Trophoblast cell (in vitro differentiated cells and primary cell): ENCODE measurements around the gene TXNRD3.
A peak's percentile ranks its signal among the peaks of the same experiment; 100 is the strongest.

Experiments
- DNase-seq, 2 donors: peaks; one replicate each; pipeline ENCODE4 v3.0.0-alpha.2; 2016
- H2AFZ ChIP-seq: 2 replicates; pipeline ENCODE4 v1.6.1; 2013; ENCODE audit warnings: low read length, moderate library complexity, mild to moderate bottlenecking; ENCODE audit not compliant: insufficient read depth, poor library complexity
- H2AK5ac ChIP-seq: 2 replicates; pipeline ENCODE4 v1.6.1; 2013; ENCODE audit warnings: mild to moderate bottlenecking, low read length
- H2BK120ac ChIP-seq: 2 replicates; pipeline ENCODE4 v1.6.1; 2013; ENCODE audit warnings: low read length, mild to moderate bottlenecking, moderate library complexity; ENCODE audit not compliant: insufficient read depth, poor library complexity
- H2BK12ac ChIP-seq: 2 replicates; pipeline ENCODE4 v1.6.1; 2013; ENCODE audit warnings: mild to moderate bottlenecking, low read length, moderate library complexity
- H2BK5ac ChIP-seq: 2 replicates; pipeline ENCODE4 v1.6.1; 2013; ENCODE audit warnings: low read length, low read depth, moderate library complexity, mild to moderate bottlenecking; ENCODE audit not compliant: poor library complexity
- H3K14ac ChIP-seq: 2 replicates; pipeline ENCODE4 v1.6.1; 2013; ENCODE audit warnings: mild to moderate bottlenecking, low read length
- H3K18ac ChIP-seq: 2 replicates; pipeline ENCODE4 v1.6.1; 2013; ENCODE audit warnings: mild to moderate bottlenecking, low read length
- H3K23ac ChIP-seq: 2 replicates; pipeline ENCODE4 v1.6.1; 2013; ENCODE audit warnings: low read length
- H3K27ac ChIP-seq: 2 replicates; pipeline ENCODE4 v1.5.1; 2013; ENCODE audit warnings: low read depth, mild to moderate bottlenecking, inconsistent platforms, low read length, moderate library complexity
- H3K27me3 ChIP-seq: 2 replicates; pipeline ENCODE4 v1.6.1; 2013; ENCODE audit warnings: inconsistent platforms, mild to moderate bottlenecking, low read length, moderate library complexity; ENCODE audit not compliant: insufficient read depth
- H3K36me3 ChIP-seq, 2 experiments: 1 replicate in 1 of 2; 2 replicates in 1 of 2; pipeline ENCODE4 v1.6.1; 2013; ENCODE audit warnings: low read length in 2 of 2, mild to moderate bottlenecking in 2 of 2, moderate library complexity in 1 of 2; ENCODE audit not compliant: insufficient read depth in 2 of 2, control insufficient read depth in 1 of 2
- H3K4ac ChIP-seq: 2 replicates; pipeline ENCODE4 v1.6.1; 2013; ENCODE audit warnings: low read depth, mild to moderate bottlenecking, low read length, moderate library complexity
- H3K4me1 ChIP-seq, 2 experiments: 1 replicate in 1 of 2; 2 replicates in 1 of 2; pipeline ENCODE4 v1.6.1; 2013; ENCODE audit warnings: low read length in 2 of 2, mild to moderate bottlenecking in 2 of 2, moderate library complexity in 1 of 2; ENCODE audit not compliant: insufficient read depth in 2 of 2, control insufficient read depth in 1 of 2
- H3K4me2 ChIP-seq: 2 replicates; pipeline ENCODE4 v1.6.1; 2013; ENCODE audit warnings: inconsistent platforms, mild to moderate bottlenecking, low read length, moderate library complexity
- H3K4me3 ChIP-seq: 2 replicates; pipeline ENCODE4 v1.5.1; 2013; ENCODE audit warnings: mild to moderate bottlenecking, low read depth, low read length, inconsistent platforms
- H3K79me1 ChIP-seq: one replicate; pipeline ENCODE4 v1.6.1; 2013; ENCODE audit warnings: low read length
- H3K79me2 ChIP-seq: 2 replicates; pipeline ENCODE4 v1.6.1; 2013; ENCODE audit warnings: low read length, mild to moderate bottlenecking; ENCODE audit not compliant: control insufficient read depth, insufficient read depth, poor library complexity
- H3K9ac ChIP-seq: 2 replicates; pipeline ENCODE4 v1.6.1; 2013; ENCODE audit warnings: mild to moderate bottlenecking, low read length
- H3K9me3 ChIP-seq: 2 replicates; pipeline ENCODE4 v1.6.1; 2013; ENCODE audit warnings: low read depth, mild to moderate bottlenecking, control low read depth, inconsistent platforms, low read length; ENCODE audit not compliant: insufficient read depth
- H4K12ac ChIP-seq: 2 replicates; pipeline ENCODE4 v1.6.1; 2013; ENCODE audit warnings: low read depth, mild to moderate bottlenecking, low read length, moderate library complexity
- H4K8ac ChIP-seq: 2 replicates; pipeline ENCODE4 v1.6.1; 2013; ENCODE audit warnings: low read depth, mild to moderate bottlenecking, low read length, moderate library complexity
- H4K91ac ChIP-seq: one replicate; pipeline ENCODE4 v1.6.1; 2013; ENCODE audit warnings: low read depth, mild to moderate bottlenecking, low read length, moderate library complexity
- WGBS: extraction: QIAGEN DNeasy Blood & Tissue Kit; methylation state at CpG from one replicate; pipeline ENCODE4 v1.1.7; 2013; ENCODE audit warnings: missing lambda C conversion rate; ENCODE audit not compliant: insufficient read length, insufficient coverage; ENCODE audit errors: extremely low coverage; 5-methylcytosine and 5-hydroxymethylcytosine counted together

TXNRD3 gene

DNA sequence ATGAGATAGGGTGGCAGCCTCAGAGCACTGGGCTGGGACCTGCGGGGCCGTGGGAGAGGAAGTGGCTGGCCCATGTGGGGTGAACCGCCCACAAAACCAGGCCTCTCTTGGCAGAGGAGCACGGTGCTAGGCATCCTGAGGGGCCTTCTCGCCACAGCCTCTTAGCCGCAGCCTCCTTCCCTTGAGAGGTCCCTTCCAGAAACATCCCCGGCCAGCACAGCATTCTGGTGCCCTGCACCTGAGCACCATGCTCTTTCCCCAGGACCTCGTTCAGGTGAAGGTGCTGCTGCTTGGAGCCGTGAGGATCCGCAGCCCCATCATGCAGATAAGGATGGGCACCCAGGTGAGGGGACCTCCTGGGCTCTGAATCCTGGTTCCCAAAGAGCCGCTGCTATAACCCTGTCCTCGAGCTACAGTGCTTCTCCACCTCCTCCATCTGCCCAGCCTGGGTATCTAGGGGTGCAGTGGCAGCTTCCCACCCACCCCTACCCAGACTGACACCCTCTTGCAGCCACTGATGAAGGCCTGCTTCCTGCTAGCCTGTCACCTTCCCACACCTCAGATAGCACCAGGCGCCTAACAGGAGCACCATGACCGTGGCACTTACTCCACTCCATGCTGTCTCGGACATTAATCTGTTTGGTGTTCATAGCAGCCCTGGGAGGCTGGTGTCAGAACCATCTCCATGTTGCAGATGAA is 11.2 kb upstream of the TXNRD3 start:
- Histone ChIP-seq H3K4me2 (no peak overlapping the region), H3K79me2 (no peaks in the 10 kb centered on the region), H2AK5ac (no peak overlapping the region), H4K12ac (no peak overlapping the region), H3K14ac (no peak overlapping the region), H2BK5ac (no peak overlapping the region), H3K27ac (no peak overlapping the region), H3K9ac (no peak overlapping the region), H3K27me3 (peaks cover 2% of the 10 kb centered on the region), H2AFZ (no peak overlapping the region), H2BK120ac (no peak overlapping the region), H4K8ac (no peak overlapping the region), H3K23ac (no peak overlapping the region), H3K4me1 (no peaks in the 10 kb centered on the region), H2BK12ac (no peak overlapping the region), H3K9me3 (peaks cover 4% of the 10 kb centered on the region), H3K4ac (no peak overlapping the region), H3K79me1 (no peaks in the 10 kb centered on the region), H4K91ac (no peak overlapping the region), H3K36me3 (no peaks in the 10 kb centered on the region), H3K18ac (no peak overlapping the region), H3K4me3 (no peak overlapping the region)
- WGBS = no CpG with 5 or more reads among the region's 15 CpGs
- DNase-seq = no peak

DNA sequence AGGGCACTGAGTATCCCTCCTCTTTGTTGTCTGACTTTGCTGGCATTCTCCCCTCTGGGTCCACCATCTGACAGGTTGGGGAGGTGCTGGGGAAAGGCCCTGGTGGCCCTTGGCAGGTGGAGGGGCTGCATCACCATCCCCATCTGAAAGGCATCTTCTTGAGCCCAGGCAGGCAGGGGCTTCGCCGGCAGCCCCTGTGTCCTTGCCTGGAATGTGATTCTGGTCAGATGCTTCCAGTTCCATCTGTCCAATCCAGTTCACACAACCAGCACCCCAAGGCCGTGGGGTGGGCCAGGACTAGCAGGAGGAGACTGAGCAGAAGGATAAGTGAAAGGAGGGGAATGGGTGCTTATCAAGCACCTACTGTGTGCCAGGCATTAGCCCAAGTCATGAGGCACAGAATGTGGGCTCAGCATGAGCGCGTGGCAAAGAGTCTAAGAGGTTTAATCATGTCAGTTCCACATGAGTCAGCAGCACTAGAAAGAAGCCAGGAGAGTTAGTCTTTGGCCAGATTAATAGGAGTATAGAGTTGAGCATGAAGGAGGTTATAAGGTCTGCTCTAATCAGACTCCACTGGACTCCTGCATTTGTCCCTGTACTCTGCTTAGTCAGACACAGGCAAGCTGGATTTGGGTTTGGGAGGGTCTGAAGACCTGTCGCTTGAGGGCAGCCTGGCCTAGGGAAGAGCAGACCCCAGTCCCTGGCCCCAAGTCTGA is 10.5 kb upstream of the TXNRD3 start:
- WGBS = no CpG with 5 or more reads among the region's 6 CpGs
- H3K79me1 ChIP-seq = no peaks in the 10 kb centered on the region
- H3K4ac ChIP-seq = no peak overlapping the region
- no peak overlapping the region for H2BK12ac ChIP-seq
- no peaks in the 10 kb centered on the region for H3K79me2 ChIP-seq
- H3K14ac ChIP-seq = no peak overlapping the region
- no peak for DNase-seq
- H3K9ac ChIP-seq = no peak overlapping the region
- H3K4me3 ChIP-seq = peak overlapping the region; percentile 20
- H3K9me3 ChIP-seq = peaks cover 4% of the 10 kb centered on the region
- H3K4me1 ChIP-seq = no peaks in the 10 kb centered on the region
- H2BK5ac ChIP-seq = no peak overlapping the region
- H4K91ac ChIP-seq = no peak overlapping the region
- H3K36me3 ChIP-seq = no peaks in the 10 kb centered on the region
- H4K12ac ChIP-seq = no peak overlapping the region
- H3K27ac ChIP-seq = no peak overlapping the region
- no peak overlapping the region for H3K18ac ChIP-seq
- H2BK120ac ChIP-seq = no peak overlapping the region
- H3K4me2 ChIP-seq = no peak overlapping the region
- no peak overlapping the region for H2AFZ ChIP-seq
- no peak overlapping the region for H3K23ac ChIP-seq
- no peak overlapping the region for H2AK5ac ChIP-seq
- no peak overlapping the region for H4K8ac ChIP-seq
- peaks cover 2% of the 10 kb centered on the region for H3K27me3 ChIP-seq

DNA sequence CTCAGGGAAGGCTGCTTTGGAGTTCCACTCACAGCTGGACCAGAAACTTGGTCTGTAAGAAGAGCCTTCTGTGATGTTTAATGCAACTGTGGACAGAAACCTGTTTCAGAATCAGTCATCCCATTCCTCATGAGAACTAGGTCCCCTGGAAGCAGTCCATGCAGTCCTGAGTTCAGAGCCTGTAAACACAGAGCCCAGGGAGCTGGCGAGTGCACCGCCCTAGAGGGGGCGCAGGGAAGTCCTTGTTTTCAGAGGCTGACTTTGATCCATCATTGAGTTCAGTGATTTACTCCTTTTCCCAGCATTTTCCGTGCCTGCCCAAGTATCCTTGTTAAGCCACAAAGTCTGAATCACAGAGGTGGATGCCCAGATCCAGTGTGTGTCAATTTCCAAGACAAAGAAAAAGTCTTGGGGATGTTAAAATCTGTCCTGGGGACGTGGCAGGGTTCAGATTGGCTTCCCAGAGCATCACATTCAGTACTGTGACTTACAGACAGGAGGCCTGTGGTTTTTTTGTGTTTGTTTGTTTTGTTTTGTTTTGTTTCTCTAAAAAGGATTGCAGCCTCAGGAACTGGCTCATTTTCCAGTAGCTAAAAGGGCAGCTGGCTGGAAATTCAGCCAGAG is 9.8 kb upstream of the TXNRD3 start:
- Histone ChIP-seq H2BK12ac (no peak overlapping the region), H3K27me3 (peaks cover 2% of the 10 kb centered on the region), H2BK5ac (no peak overlapping the region), H3K4ac (no peak overlapping the region), H4K91ac (no peak overlapping the region), H3K4me1 (no peaks in the 10 kb centered on the region), H3K36me3 (no peaks in the 10 kb centered on the region), H3K9ac (no peak overlapping the region), H3K4me3 (no peak overlapping the region), H4K8ac (no peak overlapping the region), H3K4me2 (no peak overlapping the region), H3K23ac (no peak overlapping the region), H3K18ac (no peak overlapping the region), H4K12ac (no peak overlapping the region), H3K27ac (no peak overlapping the region), H2AFZ (no peak overlapping the region), H2AK5ac (no peak overlapping the region), H3K9me3 (peaks cover 4% of the 10 kb centered on the region), H2BK120ac (no peak overlapping the region), H3K14ac (no peak overlapping the region), H3K79me1 (no peaks in the 10 kb centered on the region), H3K79me2 (no peaks in the 10 kb centered on the region)
- no CpG with 5 or more reads among the region's 5 CpGs for whole genome bisulfite sequencing
- no peak for DNase-seq

DNA sequence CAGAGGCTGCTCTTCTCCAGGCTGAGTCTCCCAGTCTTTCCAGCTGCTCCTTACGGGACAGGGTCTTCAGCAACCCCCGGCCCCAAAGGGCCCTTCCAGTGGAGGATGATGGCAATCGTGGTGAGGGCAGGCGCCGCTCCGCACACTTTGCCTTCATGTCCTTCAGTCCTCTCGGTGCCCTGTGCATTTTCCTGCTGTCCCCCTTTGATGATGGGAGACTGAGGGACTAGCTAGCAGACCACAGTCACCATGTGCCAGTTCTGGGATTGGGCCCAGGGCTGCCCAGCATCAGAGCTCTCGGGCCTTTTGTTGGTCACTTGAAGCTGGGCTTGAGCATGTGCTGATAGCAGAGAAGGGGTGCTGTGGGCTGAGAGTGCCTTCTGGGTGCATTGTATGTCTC is 8.8 kb upstream of the TXNRD3 start:
- no peaks in the 10 kb centered on the region for H3K79me2 ChIP-seq
- WGBS = no CpG with 5 or more reads among the region's 8 CpGs
- no peak overlapping the region for H4K12ac ChIP-seq
- no peak overlapping the region for H2BK12ac ChIP-seq
- peaks cover 4% of the 10 kb centered on the region for H3K9me3 ChIP-seq
- no peak overlapping the region for H3K4ac ChIP-seq
- no peak overlapping the region for H3K9ac ChIP-seq
- no peaks in the 10 kb centered on the region for H3K36me3 ChIP-seq
- H3K23ac ChIP-seq = no peak overlapping the region
- no peak overlapping the region for H2BK5ac ChIP-seq
- no peak for DNase-seq
- H3K79me1 ChIP-seq = no peaks in the 10 kb centered on the region
- no peak overlapping the region for H4K8ac ChIP-seq
- H2BK120ac ChIP-seq = no peak overlapping the region
- H2AK5ac ChIP-seq = no peak overlapping the region
- peaks cover 2% of the 10 kb centered on the region for H3K27me3 ChIP-seq
- H3K27ac ChIP-seq = no peak overlapping the region
- no peaks in the 10 kb centered on the region for H3K4me1 ChIP-seq
- no peak overlapping the region for H3K18ac ChIP-seq
- no peak overlapping the region for H2AFZ ChIP-seq
- no peak overlapping the region for H3K4me2 ChIP-seq
- no peak overlapping the region for H4K91ac ChIP-seq
- no peak overlapping the region for H3K4me3 ChIP-seq
- H3K14ac ChIP-seq = no peak overlapping the region
